Cardiac muscle cell (in vitro differentiated cells and primary cell): ENCODE results near the gene ACOT8. TPM values are rescaled to one million over a fixed set of nuclear protein-coding genes. Genes with fewer than 3 reads are reported as not detected.
"Not testable (repeated sequence)": the region's sequence is repeated elsewhere in the genome, so short reads cannot be mapped to it uniquely, and the experiment has no call there.

Experiments used
- DNase-seq, 2 donors: peaks; one replicate each; pipeline versions ENCODE4 v3.0.0 to v3.0.0-alpha.2; 2010 to 2017; ENCODE audit warnings: low read depth in 1 of 2, low spot score in 1 of 2
- H3K27ac ChIP-seq: fragments of 200-600 bp; sonication (generic); 2 replicates; pipeline ENCODE4 v1.5.1; 2016
- H3K27me3 ChIP-seq: fragments of 200-600 bp; sonication (generic); 2 replicates; pipeline ENCODE4 v1.6.0; 2016; ENCODE audit warnings: control low read depth
- H3K36me3 ChIP-seq: fragments of 200-600 bp; sonication (generic); 2 replicates; pipeline ENCODE4 v1.5.1; 2016; ENCODE audit warnings: control low read depth
- H3K4me1 ChIP-seq: fragments of 200-600 bp; sonication (generic); 2 replicates; pipeline ENCODE4 v1.8.1; 2017; ENCODE audit warnings: low read depth, mild to moderate bottlenecking, mixed run types
- H3K4me3 ChIP-seq: fragments of 200-600 bp; sonication (generic); 2 replicates; pipeline ENCODE4 v1.5.1; 2016; ENCODE audit warnings: mild to moderate bottlenecking
- H3K9me3 ChIP-seq: fragments of 200-600 bp; sonication (generic); 2 replicates; pipeline ENCODE4 v1.5.1; 2017; ENCODE audit warnings: low read depth, mild to moderate bottlenecking, control low read depth
- CTCF ChIP-seq: IDR thresholded peaks from 2 replicates; pipeline ENCODE4 v1.5.1; 2012; ENCODE audit warnings: low read depth, mild to moderate bottlenecking, low read length
- polyA plus RNA-seq: library from polyadenylated mRNA; unstranded; fragments of >200 nt; fragmentation: Nextera tagmentation; extraction: Ambion mirVana; gene quantifications from 2 replicates; pipeline ENCODE4 v1.2.1, GENCODE V29; 2016
- total RNA-seq: library from RNA; depleted of rRNA; stranded (reverse); fragments of >200 nt; gene quantifications from 2 replicates; pipeline ENCODE4 v1.2.3, GENCODE V29; 2016

The ACOT8 gene
- total and polyA plus RNA-seq, 2 experiments from 2014 or later, result 55.9 to 64.9 TPM

- Histone ChIP-seq H3K27me3 (no peaks in the 10 kb centered on the region), H3K27ac (no peak overlapping the region), H3K4me3 (no peak overlapping the region), H3K36me3 (peaks cover 38% of the 10 kb centered on the region), H3K9me3 (no peaks in the 10 kb centered on the region), H3K4me1 (no peaks in the 10 kb centered on the region)
- no peak for TF ChIP-seq CTCF
- no peak for DNase-seq
These were observed 55.3 kb downstream of the ACOT8 start for GRCh38 chr20:45801851-45802250.

- H3K4me1 ChIP-seq, result no peaks in the 10 kb centered on the region
- no peak overlapping the region for H3K27ac ChIP-seq
- peaks cover 41% of the 10 kb centered on the region for H3K36me3 ChIP-seq
- H3K27me3 ChIP-seq, result no peaks in the 10 kb centered on the region
- no peak overlapping the region for H3K4me3 ChIP-seq
- TF ChIP-seq CTCF, result peak; percentile 75
- H3K9me3 ChIP-seq, result no peaks in the 10 kb centered on the region
- peak; percentile 60 to 72 for DNase-seq
These were observed 58.1 kb downstream of the ACOT8 start for GRCh38 chr20:45798935-45799642.

- H3K27ac ChIP-seq, DNase-seq, H3K27me3 ChIP-seq, H3K4me1 ChIP-seq, H3K4me3 ChIP-seq, H3K9me3 ChIP-seq: not testable (repeated sequence)
- peaks cover 38% of the 10 kb centered on the region for H3K36me3 ChIP-seq
These were observed 59.2 kb downstream of the ACOT8 start for GRCh38 chr20:45797955-45798354.

GRCh38 chr20:45797510-45797909 lies 59.7 kb downstream of the ACOT8 start:
- H3K36me3 ChIP-seq, result peaks cover 33% of the 10 kb centered on the region
- DNase-seq, H3K27me3 ChIP-seq: not testable (repeated sequence)

GRCh38 chr20:45796337-45797065 lies 60.7 kb downstream of the ACOT8 start:
- no peak overlapping the region for H3K4me3 ChIP-seq
- no peak overlapping the region for H3K27ac ChIP-seq
- H3K36me3 ChIP-seq, result peaks cover 27% of the 10 kb centered on the region
- peaks cover 6% of the 10 kb centered on the region for H3K4me1 ChIP-seq
- no peaks in the 10 kb centered on the region for H3K27me3 ChIP-seq
- DNase-seq, result no peak
- H3K9me3 ChIP-seq, result no peaks in the 10 kb centered on the region
- TF ChIP-seq CTCF, result no peak

More at GRCh38 chr20:45797510-45797909, 59.7 kb downstream of the ACOT8 start:
- H3K4me1 ChIP-seq, H3K4me3 ChIP-seq, H3K9me3 ChIP-seq, H3K27ac ChIP-seq: not testable (repeated sequence)

GRCh38 chr20:45792317-45793118 lies 64.7 kb downstream of the ACOT8 start:
- H3K27ac ChIP-seq, result peak overlapping the region; percentile 68
- peaks cover 6% of the 10 kb centered on the region for H3K4me1 ChIP-seq
- peaks cover 23% of the 10 kb centered on the region for H3K36me3 ChIP-seq
- no peaks in the 10 kb centered on the region for H3K9me3 ChIP-seq
- no peaks in the 10 kb centered on the region for H3K27me3 ChIP-seq
- H3K4me3 ChIP-seq, result peak overlapping the region; percentile 97
- DNase-seq, result no peak
- no peak for TF ChIP-seq CTCF

Other genes with a start within 250 kb of the ACOT8 start
- gene WFDC10A, start 227.7 kb downstream of the ACOT8 start, total RNA-seq, result not detected in 2 replicates
- not detected in 2 replicates for gene WFDC10A, start 227.7 kb downstream of the ACOT8 start, polyA plus RNA-seq
- not detected in 2 replicates for gene WFDC9, start 226.1 kb downstream of the ACOT8 start, total RNA-seq
- gene WFDC9, start 226.1 kb downstream of the ACOT8 start, polyA plus RNA-seq, result not detected in 2 replicates
- gene WFDC11, start 187.2 kb downstream of the ACOT8 start, total RNA-seq, result not detected in 2 replicates
- gene WFDC11, start 187.2 kb downstream of the ACOT8 start, polyA plus RNA-seq, result not detected in 2 replicates
- gene WFDC13, start 155.4 kb downstream of the ACOT8 start, total RNA-seq, result not detected in 2 replicates
- gene WFDC13, start 155.4 kb downstream of the ACOT8 start, polyA plus RNA-seq, result not detected in 2 replicates
- not detected in 2 replicates for gene WFDC10B, start 152.4 kb downstream of the ACOT8 start, total RNA-seq
- gene WFDC10B, start 152.4 kb downstream of the ACOT8 start, polyA plus RNA-seq, result not detected in 2 replicates
- not detected in 2 replicates for gene SPINT4, start 135.0 kb downstream of the ACOT8 start, total RNA-seq
- not detected in 2 replicates for gene SPINT4, start 135.0 kb downstream of the ACOT8 start, polyA plus RNA-seq
- not detected in 2 replicates for gene WFDC3, start 65.5 kb downstream of the ACOT8 start, total RNA-seq
- 1.3 and 2.6 TPM in 2 replicates for gene WFDC3, start 65.5 kb downstream of the ACOT8 start, polyA plus RNA-seq
- gene DNTTIP1, start 65.4 kb downstream of the ACOT8 start, total RNA-seq, result 33.0 and 36.4 TPM in 2 replicates
- gene DNTTIP1, start 65.4 kb downstream of the ACOT8 start, polyA plus RNA-seq, result 74.1 and 76.0 TPM in 2 replicates
- 35.4 and 267 TPM in 2 replicates for gene UBE2C, start 44.7 kb downstream of the ACOT8 start, total RNA-seq
- 48.6 and 352 TPM in 2 replicates for gene UBE2C, start 44.7 kb downstream of the ACOT8 start, polyA plus RNA-seq
- 27.9 and 36.0 TPM in 2 replicates for gene TNNC2, start 30.1 kb downstream of the ACOT8 start, total RNA-seq
- 62.4 and 96.3 TPM in 2 replicates for gene TNNC2, start 30.1 kb downstream of the ACOT8 start, polyA plus RNA-seq
- gene SNX21, start 23.6 kb downstream of the ACOT8 start, total RNA-seq, result 109 and 270 TPM in 2 replicates
- gene SNX21, start 23.6 kb downstream of the ACOT8 start, polyA plus RNA-seq, result 42.7 and 66.8 TPM in 2 replicates
- gene ZSWIM3, start 222 bp upstream of the ACOT8 start, total RNA-seq, result 7.4 and 8.0 TPM in 2 replicates
- 2.2 and 4.0 TPM in 2 replicates for gene ZSWIM3, start 222 bp upstream of the ACOT8 start, polyA plus RNA-seq
- 11.7 and 12.9 TPM in 2 replicates for gene ZSWIM1, start 23.8 kb upstream of the ACOT8 start, total RNA-seq
- 13.5 and 13.7 TPM in 2 replicates for gene ZSWIM1, start 23.8 kb upstream of the ACOT8 start, polyA plus RNA-seq
- gene SPATA25, start 30.2 kb upstream of the ACOT8 start, total RNA-seq, result 35.9 and 42.8 TPM in 2 replicates
- gene SPATA25, start 30.2 kb upstream of the ACOT8 start, polyA plus RNA-seq, result 6.6 and 7.4 TPM in 2 replicates
- gene NEURL2, start 33.8 kb upstream of the ACOT8 start, total RNA-seq, result 77.8 and 81.3 TPM in 2 replicates
- 64.5 and 78.2 TPM in 2 replicates for gene NEURL2, start 33.8 kb upstream of the ACOT8 start, polyA plus RNA-seq
- gene CTSA, start 33.9 kb upstream of the ACOT8 start, total RNA-seq, result 52.3 and 61.6 TPM in 2 replicates
- 78.1 and 82.7 TPM in 2 replicates for gene CTSA, start 33.9 kb upstream of the ACOT8 start, polyA plus RNA-seq
- 71.7 and 90.9 TPM in 2 replicates for gene PLTP, start 54.8 kb upstream of the ACOT8 start, total RNA-seq
- 93.6 and 99.6 TPM in 2 replicates for gene PLTP, start 54.8 kb upstream of the ACOT8 start, polyA plus RNA-seq
- 26.8 and 41.2 TPM in 2 replicates for gene PCIF1, start 77.3 kb upstream of the ACOT8 start, total RNA-seq
- gene PCIF1, start 77.3 kb upstream of the ACOT8 start, polyA plus RNA-seq, result 43.8 and 65.7 TPM in 2 replicates
- 18.1 and 28.1 TPM in 2 replicates for gene ZNF335, start 114.8 kb upstream of the ACOT8 start, total RNA-seq
- gene ZNF335, start 114.8 kb upstream of the ACOT8 start, polyA plus RNA-seq, result 13.5 and 26.7 TPM in 2 replicates
- 0.21 TPM in 1 of 2 replicates, not detected in the other for gene MMP9, start 151.5 kb upstream of the ACOT8 start, total RNA-seq
- 0.15 and 0.20 TPM in 2 replicates for gene MMP9, start 151.5 kb upstream of the ACOT8 start, polyA plus RNA-seq
- gene SLC12A5, start 171.8 kb upstream of the ACOT8 start, total RNA-seq, result 7.6 and 8.3 TPM in 2 replicates
- gene SLC12A5, start 171.8 kb upstream of the ACOT8 start, polyA plus RNA-seq, result 17.1 and 27.9 TPM in 2 replicates
- 14.3 and 23.4 TPM in 2 replicates for gene NCOA5, start 232.6 kb upstream of the ACOT8 start, total RNA-seq
- 17.5 and 20.4 TPM in 2 replicates for gene NCOA5, start 232.6 kb upstream of the ACOT8 start, polyA plus RNA-seq